Measurements from ENCODE around the gene PTPRM. TPM values are rescaled to one million over a fixed set of nuclear protein-coding genes. Genes with fewer than 3 reads are reported as not detected.

The PTPRM gene
- polyA plus RNA-seq, 1 donor (not counting 4 experiments of a cell fraction or from before 2014, with no cell fraction given): 54.5 TPM

DNA sequence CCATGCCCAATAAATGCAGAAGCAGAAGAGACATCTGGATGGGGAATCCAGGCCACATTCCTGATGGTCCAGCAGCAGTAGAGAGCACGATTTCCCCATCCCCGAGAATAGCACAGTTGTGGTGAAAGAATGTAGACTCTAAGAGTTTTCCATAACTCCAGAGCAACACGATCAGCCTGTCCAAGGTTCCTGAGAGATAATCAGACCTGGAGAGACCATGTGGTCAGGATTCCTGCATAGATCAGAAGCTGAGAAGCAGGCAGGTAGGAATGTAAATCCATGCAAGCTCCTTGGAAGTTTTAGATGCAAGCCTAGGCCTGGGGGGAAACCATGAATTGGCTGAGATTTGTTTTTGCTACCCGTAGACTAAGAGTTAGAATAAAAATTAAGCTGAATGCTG is 34.2 kb upstream of the PTPRM start:
- H4K20me1 ChIP-seq (ENCODE audit: control insufficient read depth, extremely low read depth, insufficient read depth, low read length): no peaks in the 10 kb centered on the region
- no peak overlapping the region for H3K27ac ChIP-seq (ENCODE audit: control insufficient read depth, insufficient read depth, low read length)
- DNase-seq (ENCODE audit: low read depth, low spot score) (no peak), FAIRE-seq (no peak)
- H3K79me2 ChIP-seq (ENCODE audit: control insufficient read depth, insufficient read depth, low read length): no peaks in the 10 kb centered on the region
- peaks cover 12% of the 10 kb centered on the region for H3K4me1 ChIP-seq (ENCODE audit: control insufficient read depth, extremely low read depth, insufficient read depth, low read length)
- dilution Hi-C loops (cut with MboI; ENCODE audit: extremely low pct_ligation_motif_present, low sequenced_read_pairs): no loop called here
- no peak overlapping the region for H3K9ac ChIP-seq (ENCODE audit: control insufficient read depth, extremely low read depth, insufficient read depth, low read length)
- no peak overlapping the region for H3K4me3 ChIP-seq (ENCODE audit: control insufficient read depth in 2 of 3, extremely low read depth in 1 of 3, insufficient read depth in 2 of 3, low read depth in 1 of 3, low read length in 3 of 3)
- TF ChIP-seq, protein P1, sequence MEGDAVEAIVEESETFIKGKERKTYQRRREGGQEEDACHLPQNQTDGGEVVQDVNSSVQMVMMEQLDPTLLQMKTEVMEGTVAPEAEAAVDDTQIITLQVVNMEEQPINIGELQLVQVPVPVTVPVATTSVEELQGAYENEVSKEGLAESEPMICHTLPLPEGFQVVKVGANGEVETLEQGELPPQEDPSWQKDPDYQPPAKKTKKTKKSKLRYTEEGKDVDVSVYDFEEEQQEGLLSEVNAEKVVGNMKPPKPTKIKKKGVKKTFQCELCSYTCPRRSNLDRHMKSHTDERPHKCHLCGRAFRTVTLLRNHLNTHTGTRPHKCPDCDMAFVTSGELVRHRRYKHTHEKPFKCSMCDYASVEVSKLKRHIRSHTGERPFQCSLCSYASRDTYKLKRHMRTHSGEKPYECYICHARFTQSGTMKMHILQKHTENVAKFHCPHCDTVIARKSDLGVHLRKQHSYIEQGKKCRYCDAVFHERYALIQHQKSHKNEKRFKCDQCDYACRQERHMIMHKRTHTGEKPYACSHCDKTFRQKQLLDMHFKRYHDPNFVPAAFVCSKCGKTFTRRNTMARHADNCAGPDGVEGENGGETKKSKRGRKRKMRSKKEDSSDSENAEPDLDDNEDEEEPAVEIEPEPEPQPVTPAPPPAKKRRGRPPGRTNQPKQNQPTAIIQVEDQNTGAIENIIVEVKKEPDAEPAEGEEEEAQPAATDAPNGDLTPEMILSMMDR (optimal IDR thresholded peaks at IDR 0.05 in 1 of 3, IDR thresholded peaks at IDR 0.05 in 1 of 3, conservative IDR thresholded peaks at IDR 0.05 in 1 of 3; ENCODE audit: extremely low read depth in 1 of 3, insufficient read depth in 2 of 3, low read length in 3 of 3): no peak
- TF ChIP-seq EZH2 (IDR thresholded peaks at IDR 0.05; ENCODE audit: low read length): no peak
- H2AFZ ChIP-seq (ENCODE audit: control insufficient read depth, low read length): no peak overlapping the region
- no peaks in the 10 kb centered on the region for H3K9me3 ChIP-seq (ENCODE audit: control insufficient read depth, low read depth, low read length)
- H3K9me1 ChIP-seq (ENCODE audit: control insufficient read depth, extremely low read depth, insufficient read depth, low read length): no peaks in the 10 kb centered on the region
- H3K27me3 ChIP-seq (ENCODE audit: control insufficient read depth, extremely low read depth, insufficient read depth, low read length): no peaks in the 10 kb centered on the region
- no peak overlapping the region for H3K4me2 ChIP-seq (ENCODE audit: control insufficient read depth, extremely low read depth, insufficient read depth, low read depth, low read length)
- H3K36me3 ChIP-seq (ENCODE audit: control insufficient read depth in 2 of 2, extremely low read depth in 1 of 2, insufficient read depth in 2 of 2, low read length in 2 of 2): no peaks in the 10 kb centered on the region

- TF ChIP-seq EZH2 (IDR thresholded peaks at IDR 0.05; ENCODE audit: low read length): no peak
- TF ChIP-seq, protein P1 (optimal IDR thresholded peaks at IDR 0.05 in 1 of 3, IDR thresholded peaks at IDR 0.05 in 1 of 3, conservative IDR thresholded peaks at IDR 0.05 in 1 of 3; ENCODE audit: extremely low read depth in 1 of 3, insufficient read depth in 2 of 3, low read length in 3 of 3): no peak
Measured at GRCh38 chr18:7535436-7536205, 31.5 kb upstream of the PTPRM start.

More at GRCh38 chr18:7535436-7536205, 31.5 kb upstream of the PTPRM start:
- H2AFZ ChIP-seq (ENCODE audit: control insufficient read depth, low read length): peak overlapping the region; percentile 63
- FAIRE-seq (peak; percentile 44), DNase-seq (ENCODE audit: low read depth, low spot score) (no peak)
- H3K9me1 ChIP-seq (ENCODE audit: control insufficient read depth, extremely low read depth, insufficient read depth, low read length): no peaks in the 10 kb centered on the region
- no peaks in the 10 kb centered on the region for H4K20me1 ChIP-seq (ENCODE audit: control insufficient read depth, extremely low read depth, insufficient read depth, low read length)
- H3K9me3 ChIP-seq (ENCODE audit: control insufficient read depth, low read depth, low read length): no peaks in the 10 kb centered on the region
- H3K9ac ChIP-seq (ENCODE audit: control insufficient read depth, extremely low read depth, insufficient read depth, low read length): no peak overlapping the region
- no peak overlapping the region for H3K4me3 ChIP-seq (ENCODE audit: control insufficient read depth in 2 of 3, extremely low read depth in 1 of 3, insufficient read depth in 2 of 3, low read depth in 1 of 3, low read length in 3 of 3)
- H3K36me3 ChIP-seq (ENCODE audit: control insufficient read depth in 2 of 2, extremely low read depth in 1 of 2, insufficient read depth in 2 of 2, low read length in 2 of 2): no peaks in the 10 kb centered on the region
- dilution Hi-C loops (cut with MboI; ENCODE audit: extremely low pct_ligation_motif_present, low sequenced_read_pairs): no loop called here
- no peak overlapping the region for H3K27ac ChIP-seq (ENCODE audit: control insufficient read depth, insufficient read depth, low read length)
- H3K4me1 ChIP-seq (ENCODE audit: control insufficient read depth, extremely low read depth, insufficient read depth, low read length): peaks cover 12% of the 10 kb centered on the region
- H3K4me2 ChIP-seq (ENCODE audit: control insufficient read depth, extremely low read depth, insufficient read depth, low read depth, low read length): peak overlapping the region; percentile 37
- no peaks in the 10 kb centered on the region for H3K79me2 ChIP-seq (ENCODE audit: control insufficient read depth, insufficient read depth, low read length)
- H3K27me3 ChIP-seq (ENCODE audit: control insufficient read depth, extremely low read depth, insufficient read depth, low read length): no peaks in the 10 kb centered on the region
